Heart left ventricle (tissue), 13 donors: ENCODE measurements around the gene MS4A4E.

Experiments used
- CTCF ChIP-seq, 12 donors: fragments of 200-600 bp; sonication (generic) in 4 of 12; IDR thresholded peaks; one replicate each; pipeline versions ENCODE4 v1.5.0 to v1.8.0; 2018 to 2022; ENCODE audit warnings: antibody characterized with exemption in 12 of 12, mild to moderate bottlenecking in 5 of 12
- POLR2A ChIP-seq, 2 donors: fragments of 450-650 bp; IDR thresholded peaks; one replicate each; pipeline ENCODE4 v1.6.1; 2017; ENCODE audit warnings: antibody characterized with exemption in 2 of 2, mild to moderate bottlenecking in 2 of 2, moderate library complexity in 2 of 2
- donor health status: ischemic (EF 13 %, LVEDD 7.1; RV severe dilation, severe dysfunction).
- donor health status: DM: no; HTN: yes; CAD: no.
- donor health status: DM: no; HTN: no; CAD: no.
- donor health status: ischemic (EF 25% LVEDD 6.9; RV normal size, moderate dysfunction).
- donor health status: ischemic (EF 25% LVEDD 5.7; RV mildly dilated, moderate dysfunction).
- donor health status: ischemic (EF 35%, LVEDD 5.7; RV mildly dilated, moderate dysfunction).
- donor health status: nonischemic (EF 11% LVEDD 7.7; RV severe dilation, severe dysfunction).
- donor health status: DM: yes; HTN: yes; CAD: no.
- donor health status: PGD.
- donor health status: ischemic (EF 29% LVEDD 5.4; RV normal size, mild dysfunction).
- donor health status: nonischemic (EF 23%, LVEDD 6.1; RV moderate dilation, normal function).

GRCh38 chr11:60282286-60282685 lies 39.3 kb upstream of the MS4A4E start:
- TF ChIP-seq CTCF (IDR thresholded peaks at IDR 0.05) (no peak), POLR2A (IDR thresholded peaks at IDR 0.05) (no peak)
